ENCODE results near the gene KAZN.
A peak's percentile ranks its signal among the peaks of the same experiment; 100 is the strongest.
"Not testable (repeated sequence)": the region's sequence is repeated elsewhere in the genome, so short reads cannot be mapped to it uniquely, and the experiment has no call there.

The KAZN gene

DNA sequence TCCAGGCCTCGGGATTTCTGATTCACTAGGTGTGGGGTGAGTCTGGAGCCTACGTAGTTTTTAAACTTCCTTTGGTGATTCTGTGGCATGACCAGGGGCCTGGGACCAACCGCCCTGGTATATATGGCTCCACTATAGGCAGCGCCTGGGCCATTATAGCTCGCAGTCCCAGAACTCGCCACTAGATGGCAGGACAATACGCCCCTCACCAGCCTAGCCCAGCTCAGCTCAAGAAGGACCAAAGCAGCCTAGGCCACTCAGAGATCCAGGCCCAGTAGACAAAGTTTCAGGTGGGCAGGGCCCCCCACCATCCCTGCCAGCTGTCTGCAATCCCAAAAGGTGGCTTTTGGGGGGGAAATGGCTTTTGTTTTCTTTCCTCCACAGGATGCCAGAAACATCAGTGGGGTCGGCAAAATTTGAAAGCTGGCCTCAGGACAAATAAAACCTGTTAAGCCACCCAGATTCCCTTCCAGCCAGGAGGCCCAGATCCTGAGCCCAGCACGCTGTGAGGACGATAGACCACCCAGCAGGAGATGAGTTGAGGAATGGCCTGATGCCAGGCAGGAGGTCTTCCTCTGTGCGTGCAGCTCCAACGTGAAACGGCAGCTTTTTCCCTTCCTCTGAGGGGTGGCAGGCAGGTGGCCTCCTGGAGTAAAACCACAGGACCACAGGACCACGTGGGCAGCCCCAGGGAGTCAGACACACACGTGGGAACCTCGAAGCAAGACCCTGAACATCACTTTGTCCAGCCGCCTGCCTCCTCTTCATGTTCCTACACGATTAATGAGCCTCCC lies 530.2 kb downstream of the KAZN start:
- DNase-seq: peak; percentile 73

DNA sequence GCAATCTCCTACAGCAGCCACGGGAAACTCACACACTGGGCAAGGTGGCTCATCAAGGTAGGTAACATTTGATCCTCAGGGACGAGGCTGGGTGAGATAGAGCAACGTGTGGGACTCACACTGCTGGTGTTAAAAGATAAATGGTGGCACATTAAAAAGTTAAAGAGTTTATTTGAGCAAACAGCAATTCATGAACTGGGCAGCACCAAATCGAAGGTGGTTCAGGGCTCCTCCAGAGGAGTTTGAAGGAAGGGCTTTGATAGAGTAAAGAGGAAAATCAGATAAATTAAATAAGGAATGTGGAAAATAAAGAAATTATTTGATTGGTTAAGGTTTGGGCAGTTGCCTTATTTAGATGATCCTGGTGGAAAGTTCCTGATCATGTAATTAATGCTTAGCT lies 531.5 kb downstream of the KAZN start:
- DNase-seq: no peak

DNA sequence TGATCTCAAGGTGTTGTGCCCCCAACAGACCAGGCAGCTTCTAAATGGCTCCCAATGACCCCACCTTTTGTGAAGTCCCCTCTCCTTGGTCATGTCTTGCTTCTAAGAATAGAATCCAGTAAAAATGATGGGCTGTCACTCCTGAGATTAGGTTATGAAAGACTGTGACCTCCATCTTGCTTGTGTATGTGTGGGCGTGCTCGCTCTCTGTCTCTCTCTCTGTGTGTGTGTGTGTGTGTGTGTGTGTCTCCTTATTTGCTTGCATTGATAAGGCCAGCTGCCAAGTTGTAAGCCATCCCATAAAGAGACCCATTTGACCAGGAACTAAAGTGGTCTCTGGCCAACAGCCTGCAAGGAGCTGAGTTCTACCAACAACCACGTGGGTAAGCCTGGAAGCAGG lies 532.1 kb downstream of the KAZN start:
- DNase-seq: no peak

DNA sequence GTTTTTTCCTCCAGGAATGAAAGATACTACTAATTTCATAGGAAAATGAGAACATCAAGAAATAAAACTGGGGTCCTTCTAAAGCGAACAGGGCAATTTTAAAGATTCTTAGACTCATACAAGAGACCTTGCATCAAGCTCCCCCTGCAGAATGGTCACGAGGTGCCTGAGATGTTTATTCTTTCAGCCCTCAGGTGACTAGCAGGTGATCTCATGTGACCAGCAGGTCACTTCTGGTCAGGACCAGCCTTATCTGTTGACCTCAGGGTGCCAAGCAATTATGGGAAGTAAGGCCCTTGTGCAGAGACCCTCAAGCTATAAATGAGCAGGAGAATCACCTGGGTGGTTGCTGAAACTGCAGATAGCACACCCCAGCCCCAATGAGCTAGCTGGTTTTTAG lies 534.5 kb downstream of the KAZN start:
- no peak for DNase-seq

DNA sequence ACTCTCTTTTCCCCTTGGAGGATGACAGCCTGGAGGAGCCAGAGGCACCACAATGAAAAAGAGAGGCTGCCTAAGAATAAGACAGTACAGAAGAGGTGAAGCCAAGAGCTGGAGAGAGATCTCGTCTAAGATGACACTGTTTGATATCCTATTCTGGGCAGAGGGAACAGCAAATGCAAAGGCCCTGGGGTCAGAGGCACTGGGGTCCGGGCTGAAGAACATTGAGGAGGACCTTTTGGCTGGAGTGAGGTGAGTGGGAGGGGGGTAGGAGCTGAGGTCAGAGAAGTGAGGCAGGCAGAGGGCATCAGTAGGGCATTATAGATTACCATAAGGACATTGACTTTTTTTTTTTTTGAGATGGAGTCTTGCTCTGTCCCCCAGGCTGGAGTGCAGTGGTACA lies 535.8 kb downstream of the KAZN start:
- DNase-seq: no peak

DNA sequence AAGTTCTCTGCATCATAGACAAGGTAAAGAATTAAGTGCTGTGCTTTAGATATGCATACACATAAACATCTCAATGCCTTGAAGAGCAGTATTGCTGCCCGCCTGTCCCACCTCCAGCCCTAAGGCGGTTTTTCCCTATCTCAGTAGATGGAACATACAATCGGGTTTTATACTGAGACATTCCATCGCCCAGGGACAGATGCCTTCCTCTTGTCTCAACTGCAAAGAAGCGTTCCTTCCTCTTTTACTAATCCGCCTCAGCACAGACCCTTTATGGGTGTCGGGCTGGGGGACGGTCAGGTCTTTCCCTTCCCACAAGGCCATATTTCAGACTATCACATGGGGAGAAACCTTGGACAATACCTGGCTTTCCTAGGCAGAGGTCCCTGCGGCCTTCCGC lies 537.1 kb downstream of the KAZN start:
- DNase-seq: not testable (repeated sequence)

DNA sequence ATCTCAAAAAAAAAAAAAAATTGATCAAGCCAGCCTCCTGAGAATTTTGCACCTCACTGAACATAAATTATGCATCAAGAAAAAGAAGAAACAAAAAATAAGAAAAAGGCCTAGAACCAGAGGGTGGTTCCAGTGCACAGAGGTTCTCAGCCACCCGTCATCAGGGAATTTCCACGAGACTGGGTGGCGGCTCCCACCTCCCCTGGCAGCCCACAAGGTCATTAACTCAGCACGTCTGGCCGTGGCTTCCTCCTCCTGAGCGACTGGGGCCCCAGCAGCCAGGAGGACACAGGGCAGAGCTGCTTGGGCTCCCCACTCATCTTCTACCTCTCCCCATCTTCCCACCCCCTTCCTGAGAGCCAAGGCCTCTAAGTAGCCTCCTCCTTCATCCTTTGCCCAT lies 539.3 kb downstream of the KAZN start:
- DNase-seq: no peak

DNA sequence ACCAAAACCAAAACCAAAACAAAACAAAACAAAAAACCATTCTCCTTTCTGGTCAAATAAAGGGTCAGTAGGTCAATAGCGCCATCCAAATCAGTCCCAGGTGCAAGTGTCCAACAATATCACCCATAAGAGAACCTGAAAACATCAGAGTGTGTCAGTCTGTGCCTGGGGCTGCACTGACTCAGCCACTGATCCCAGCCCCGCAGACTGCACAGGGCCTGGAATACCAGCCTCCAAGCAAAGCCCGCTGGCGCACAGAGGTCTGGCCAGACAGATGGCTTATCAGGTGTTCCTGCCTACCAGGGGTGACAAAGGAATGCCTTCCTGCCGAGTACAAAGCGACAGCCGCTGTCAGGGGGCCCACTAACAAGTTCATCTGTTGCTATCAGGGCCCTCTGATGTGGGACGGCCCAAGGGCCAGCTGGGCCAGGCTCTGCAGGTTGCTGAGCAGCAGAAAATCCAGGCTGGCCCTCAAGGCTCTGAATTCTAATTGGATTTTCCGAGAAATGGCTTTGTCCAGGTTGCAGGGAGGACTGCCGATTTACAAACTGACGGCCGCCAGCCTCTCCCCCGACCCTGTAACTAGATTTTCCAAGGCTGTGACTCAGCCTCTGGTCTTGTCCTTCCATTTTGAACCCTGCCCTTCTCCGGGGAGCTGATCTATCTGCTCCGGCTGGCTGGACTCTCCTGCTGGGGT lies 541.3 kb downstream of the KAZN start:
- DNase-seq: no peak

DNA sequence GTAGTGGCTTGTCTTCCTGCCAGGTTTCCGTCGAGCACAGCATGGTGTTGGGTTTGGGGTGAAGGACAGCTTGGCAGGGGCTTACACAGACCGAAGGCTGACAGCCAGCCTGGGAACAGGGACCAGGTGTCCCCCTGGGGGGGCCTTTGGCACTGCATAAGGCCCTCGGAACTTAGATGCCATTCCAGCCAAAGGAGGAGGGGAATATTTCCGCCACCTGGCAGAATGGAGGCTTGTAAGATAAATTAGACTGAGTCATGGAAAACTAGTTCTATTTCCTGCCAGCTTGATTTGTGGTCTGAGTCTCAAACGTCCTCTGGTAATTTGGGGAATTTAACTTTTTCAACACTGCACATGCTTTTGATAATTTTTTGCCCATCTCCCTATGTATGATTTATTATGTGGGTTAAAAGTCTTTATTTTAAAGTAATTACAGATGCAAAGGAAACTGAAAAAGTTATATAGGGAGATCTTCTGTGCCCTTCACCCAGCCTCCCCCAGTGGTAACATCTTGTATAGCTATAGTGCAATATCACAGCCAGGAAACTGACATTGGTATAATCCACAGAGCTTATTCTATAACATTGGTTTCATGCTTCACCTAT lies 543.6 kb downstream of the KAZN start:
- DNase-seq: no peak

DNA sequence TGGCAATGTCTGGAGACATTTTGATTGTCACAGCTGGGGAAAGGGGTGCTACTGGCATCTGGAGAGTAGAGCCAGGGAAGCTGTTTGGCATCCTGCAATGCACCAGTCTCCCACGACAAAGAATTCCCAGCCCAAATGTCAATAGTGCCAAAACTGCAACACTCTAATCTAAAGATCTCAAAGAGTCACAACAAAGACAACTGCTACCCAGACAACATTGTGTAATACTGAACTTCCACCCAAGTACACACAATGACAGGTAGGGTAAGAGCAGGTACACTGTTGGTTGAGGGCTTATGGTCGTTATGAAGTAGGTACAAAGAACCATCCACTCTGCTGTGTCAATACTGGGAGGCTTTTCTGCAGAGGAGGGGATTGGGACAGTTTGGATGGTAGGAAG lies 546.8 kb downstream of the KAZN start:
- no peak for DNase-seq

DNA sequence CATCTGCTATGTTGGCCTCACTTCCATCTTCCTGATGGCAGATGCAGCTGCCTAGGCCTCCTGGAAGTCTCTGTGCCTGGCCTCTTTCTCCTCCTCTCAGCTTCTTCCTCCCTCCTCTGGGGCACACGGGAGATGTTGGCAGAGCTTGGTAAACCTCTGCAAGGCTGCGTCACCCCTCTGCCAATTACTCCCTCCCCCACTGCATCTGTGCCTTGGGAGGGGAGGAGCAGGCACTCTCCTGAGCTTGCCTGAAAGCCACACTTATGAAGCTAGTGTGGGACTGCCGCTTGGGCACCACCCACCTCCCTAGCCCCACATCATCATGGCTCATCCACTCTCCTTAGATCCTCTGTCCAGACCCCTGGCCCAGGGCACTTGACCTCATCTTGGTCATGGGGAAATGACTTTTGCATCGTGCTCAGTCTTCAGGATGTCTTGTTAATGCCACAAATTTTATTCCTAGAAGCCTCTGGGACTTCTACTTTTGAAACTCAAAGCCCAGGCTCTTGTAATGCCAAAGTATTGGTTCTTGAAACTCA lies 547.7 kb downstream of the KAZN start:
- no peak for DNase-seq

DNA sequence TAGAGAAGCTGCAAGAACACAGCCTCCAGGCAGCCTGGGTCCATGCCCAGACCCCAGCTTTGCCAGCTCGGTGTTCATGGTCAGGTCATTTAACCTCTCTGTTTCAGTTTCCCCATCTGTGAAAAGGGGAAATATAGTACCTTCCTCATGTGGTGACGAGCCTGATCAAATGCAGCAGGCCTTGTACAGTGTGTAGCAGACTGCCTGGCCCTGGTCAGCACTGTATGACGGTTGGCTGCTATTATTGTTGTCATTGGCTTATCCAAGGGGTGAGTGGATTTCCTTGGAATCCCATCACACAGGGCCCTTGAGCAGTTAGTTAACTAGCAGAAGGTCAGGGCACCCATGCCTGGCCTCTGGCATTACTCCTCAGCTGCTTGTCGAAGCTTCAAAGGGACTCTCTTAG lies 548.5 kb downstream of the KAZN start:
- no peak for DNase-seq

DNA sequence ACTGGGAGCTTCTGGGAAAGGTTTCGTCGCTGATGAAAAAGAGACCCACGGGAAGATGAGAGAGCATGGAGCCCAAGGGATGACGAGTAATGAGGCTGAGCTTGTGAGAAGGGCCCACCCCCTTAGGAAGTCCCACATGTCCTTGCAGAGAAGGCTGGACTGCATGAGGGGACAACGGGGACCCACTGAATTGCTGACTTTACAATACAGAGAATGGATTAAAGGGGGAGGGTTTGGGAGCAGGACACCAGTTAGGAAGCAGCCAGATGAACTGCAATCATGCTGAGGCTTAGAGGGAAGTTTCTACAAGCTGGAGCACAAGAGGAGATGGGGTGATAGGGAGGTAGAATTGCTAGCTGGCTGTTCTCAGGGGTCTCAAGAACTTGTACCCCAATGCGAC lies 549.5 kb downstream of the KAZN start:
- DNase-seq: no peak

DNA sequence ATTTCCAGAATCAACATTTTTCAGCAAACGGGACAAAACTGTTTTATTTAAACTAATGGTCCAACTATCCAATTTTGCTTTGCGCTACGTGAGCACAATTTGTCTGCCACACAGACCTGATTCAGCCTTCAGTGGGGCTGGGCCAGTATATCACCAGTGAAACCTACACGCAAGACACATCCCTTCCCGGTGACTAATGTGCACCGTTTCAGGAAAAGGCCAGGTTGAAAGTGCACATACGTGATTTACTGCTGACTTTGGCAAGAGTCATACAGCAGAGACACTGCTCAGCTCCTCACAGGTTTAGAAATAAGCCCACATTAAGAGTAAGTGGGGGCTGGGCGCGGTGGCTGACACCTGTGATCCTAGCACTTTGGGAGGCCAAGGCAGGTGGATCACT lies 550.0 kb downstream of the KAZN start:
- DNase-seq: no peak

DNA sequence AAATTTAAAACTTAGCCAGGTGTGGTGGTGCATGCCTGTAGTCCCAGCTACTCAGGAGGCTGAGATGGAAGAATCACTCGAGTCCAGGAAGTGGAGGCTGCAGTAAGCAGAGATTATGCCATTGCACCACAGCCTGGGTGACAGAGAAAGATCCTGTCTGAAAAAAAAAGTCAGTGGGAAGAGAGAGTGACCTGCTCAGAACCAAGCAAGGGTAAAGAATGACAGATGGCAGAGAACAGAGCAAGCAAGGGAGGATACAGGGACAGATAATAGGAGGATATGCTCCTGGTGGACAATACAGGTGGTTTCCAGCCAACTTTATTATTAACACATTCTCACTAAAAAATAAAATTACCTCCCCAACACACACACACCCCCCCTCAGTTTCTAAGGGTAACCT lies 550.5 kb downstream of the KAZN start:
- no peak for DNase-seq

DNA sequence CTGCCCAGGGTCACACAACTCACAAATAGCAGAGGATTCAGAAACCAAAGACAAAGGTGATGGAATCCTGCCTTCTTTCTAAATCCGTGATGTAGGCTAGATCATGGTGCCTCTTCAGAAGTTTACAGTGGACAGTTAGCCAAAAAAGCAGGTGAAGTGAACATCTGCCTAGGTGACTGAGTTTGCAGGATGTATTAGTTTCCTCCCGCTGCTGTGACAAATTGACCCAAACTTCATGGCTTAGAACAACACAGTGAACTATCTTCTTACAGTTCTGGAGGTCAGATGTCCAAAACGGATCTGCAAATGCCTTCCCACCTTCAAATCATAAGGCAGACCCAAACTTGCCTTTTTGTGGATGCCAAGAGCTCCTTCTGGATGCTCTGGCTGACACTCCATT lies 551.9 kb downstream of the KAZN start:
- DNase-seq: no peak

DNA sequence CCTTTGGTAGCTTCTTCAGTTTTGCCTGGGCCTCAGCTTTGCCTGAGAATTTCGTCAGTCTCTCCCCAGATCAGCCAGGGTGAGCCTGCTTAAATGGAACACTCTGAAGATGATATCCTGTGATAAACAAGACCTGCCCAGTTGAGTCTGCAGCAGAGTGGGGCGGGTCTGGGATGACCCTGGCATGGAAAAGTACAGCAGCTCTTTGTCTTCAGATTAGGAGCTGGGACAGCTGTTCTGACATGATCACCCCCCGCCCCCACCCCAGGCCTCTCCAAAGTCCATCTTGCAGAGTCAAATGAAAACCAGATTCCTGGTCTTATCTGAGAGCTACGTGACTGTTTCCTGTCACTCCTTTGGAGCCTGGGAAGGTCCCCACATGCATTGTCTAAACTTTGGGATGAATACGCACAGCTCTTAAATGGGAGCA lies 552.9 kb downstream of the KAZN start:
- no peak for DNase-seq

DNA sequence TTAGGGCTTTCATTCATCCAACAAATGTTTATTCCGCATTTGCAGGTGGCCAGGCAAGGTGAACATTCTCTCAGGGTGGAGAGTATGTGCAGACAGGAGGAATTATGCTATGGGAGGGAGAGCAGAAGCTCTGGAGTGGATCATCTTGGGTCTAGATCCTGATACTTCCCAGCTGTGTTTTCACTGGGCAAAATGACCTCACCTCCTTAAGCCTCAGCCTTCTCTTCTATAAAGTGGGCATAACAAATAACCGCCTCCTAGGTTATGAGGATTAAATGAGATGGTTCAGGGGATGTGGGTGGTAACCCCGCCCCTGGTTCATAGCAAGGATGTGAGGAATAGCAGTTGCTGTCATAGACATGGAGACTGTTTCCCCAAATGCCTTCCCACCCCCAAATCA lies 553.4 kb downstream of the KAZN start:
- no peak for DNase-seq

DNA sequence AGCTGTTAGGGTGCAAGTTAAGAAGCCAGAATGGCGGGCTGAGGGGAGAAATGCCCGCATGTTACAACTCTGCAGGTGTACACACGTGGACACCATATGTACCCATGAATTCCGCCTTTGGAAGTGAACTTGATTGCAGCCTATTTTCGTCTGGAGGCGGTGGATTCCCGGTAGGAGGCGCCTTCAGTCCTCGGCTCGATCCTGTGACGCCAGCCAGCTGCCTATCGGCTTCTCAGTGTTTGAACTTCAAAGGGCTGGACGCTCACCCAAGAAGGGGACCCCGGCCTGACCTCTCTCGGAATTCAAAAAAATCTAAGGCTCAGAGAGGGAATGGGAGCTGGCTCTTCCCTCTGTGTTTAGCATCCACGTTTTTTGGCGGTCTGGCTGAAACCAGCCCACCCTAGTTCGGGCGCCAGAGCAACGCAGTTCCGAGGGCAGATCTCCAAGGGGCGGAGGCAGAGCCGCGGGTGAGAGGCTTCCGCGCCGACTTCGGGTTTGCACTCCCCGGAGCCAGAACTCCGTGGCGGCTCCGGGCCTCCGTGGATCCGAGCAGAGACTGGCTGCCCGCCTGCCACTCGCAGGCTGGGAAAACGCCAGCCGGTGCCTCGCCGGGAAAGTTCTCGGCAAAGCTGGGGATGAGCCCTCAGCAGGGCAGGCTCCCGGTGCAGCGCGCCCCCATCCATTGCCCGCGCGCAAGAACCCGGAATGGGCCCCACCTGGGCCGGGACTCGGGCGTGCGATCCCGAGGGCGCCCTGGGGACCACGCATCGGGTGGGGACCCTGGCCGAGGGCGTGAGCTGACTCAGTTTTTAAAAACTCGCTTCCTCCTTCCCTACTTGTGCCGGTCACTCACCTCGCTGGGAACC lies 554.1 kb downstream of the KAZN start:
- DNase-seq: peak; percentile 89

DNA sequence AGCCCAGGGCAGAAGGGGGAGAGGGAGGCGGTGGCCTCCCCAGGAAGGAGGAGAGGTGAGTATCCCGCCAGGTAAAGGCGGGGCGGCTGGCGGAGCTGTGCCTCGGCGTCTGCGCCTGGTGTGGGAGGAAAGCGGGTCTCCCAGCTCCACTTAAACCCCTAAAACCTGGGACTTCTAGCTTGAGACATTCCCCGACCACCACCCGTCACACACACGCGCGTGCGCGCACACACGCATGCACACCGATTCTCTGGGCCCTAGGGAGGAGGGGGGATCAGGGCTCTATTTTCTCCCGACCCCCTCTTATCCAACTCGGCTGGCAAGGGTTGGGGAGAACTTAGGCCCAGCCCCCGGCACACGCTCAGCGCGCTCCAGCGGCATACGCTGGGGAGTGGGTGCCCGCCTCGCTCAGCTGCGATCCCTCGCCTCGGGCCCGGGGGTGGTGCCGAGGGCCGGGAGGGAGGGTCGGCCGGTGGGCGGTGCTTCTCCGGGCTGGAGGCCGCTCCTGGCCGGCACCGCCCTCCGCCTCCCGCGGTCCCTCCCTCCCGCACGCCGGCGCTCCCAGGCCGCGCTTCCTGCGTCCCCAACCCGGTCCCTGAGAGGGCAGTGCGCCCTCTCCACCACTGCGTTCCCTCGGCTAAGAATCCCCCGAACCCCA lies 554.8 kb downstream of the KAZN start, which contains the start of gene TMEM51:
TSS of gene TMEM51 (plus strand) at position 564 of the 658 bp plus-strand sequence. CDS start 61,341 bp downstream, outside the sequence.
- DNase-seq: peak; percentile 78

DNA sequence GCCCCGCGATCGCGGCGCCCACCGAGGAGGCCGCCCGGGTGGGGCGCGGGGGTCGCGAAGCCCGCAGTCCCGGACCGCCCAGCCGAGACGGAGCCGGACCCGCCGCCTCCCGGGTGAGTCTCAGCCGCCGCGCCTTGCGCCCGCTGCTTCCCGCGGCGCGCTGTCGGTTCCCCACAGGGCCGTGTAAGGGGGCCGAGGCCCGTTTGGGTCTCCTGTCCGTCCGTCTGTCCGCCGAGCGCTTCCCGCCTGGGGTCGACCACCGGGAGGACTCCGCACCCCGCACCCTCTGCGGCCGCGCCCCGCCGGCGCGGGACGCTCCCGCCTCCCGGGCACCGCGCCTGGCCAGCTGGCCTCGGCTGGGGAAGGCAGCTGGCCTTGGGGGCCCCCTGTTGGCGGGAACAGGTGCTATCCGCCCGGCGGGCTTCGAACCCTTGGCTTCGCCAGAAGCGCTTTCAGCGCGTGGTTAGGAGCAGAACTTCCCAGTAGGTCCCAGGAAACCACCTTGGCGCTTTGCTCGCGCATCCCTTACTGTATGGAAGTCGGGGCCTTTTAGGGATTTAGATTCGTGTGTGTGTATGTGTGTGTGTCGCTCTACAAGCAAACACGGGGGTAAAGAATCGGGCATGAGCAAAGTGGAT lies 555.5 kb downstream of the KAZN start:
- DNase-seq: peak; percentile 75
